HPDE6-E6E7 (cell line): ENCODE results near the gene SCART1.
"Not testable (repeated sequence)": the region's sequence is repeated elsewhere in the genome, so short reads cannot be mapped to it uniquely, and the experiment has no call there.

ENCODE experiments used
- DNase-seq: peaks from one replicate; pipeline ENCODE4 v3.0.0; 2011; ENCODE audit warnings: missing footprints; ENCODE audit errors: extremely low spot score

SCART1 gene

DNA sequence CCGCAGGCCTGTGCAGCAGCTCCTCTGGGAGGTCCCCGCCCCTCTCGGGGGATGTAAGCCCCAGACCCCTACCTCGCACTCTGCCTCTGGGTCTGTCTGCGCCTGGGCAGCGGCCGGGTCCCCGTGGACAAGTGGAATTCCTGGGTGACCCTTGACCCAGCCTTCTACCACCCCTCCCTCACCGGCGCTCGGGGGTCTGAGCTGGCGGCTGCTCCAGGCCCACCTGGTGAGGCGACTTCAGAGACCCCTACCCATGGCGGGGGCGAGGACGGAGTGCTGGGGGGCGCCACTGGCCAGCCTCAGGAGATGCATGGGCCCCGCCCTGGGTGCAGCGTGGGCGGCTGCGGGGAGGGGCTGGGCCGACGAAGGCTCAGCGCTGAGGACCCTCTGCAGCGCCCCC is 21.0 kb upstream of the SCART1 start:
- DNase-seq: not testable (repeated sequence)

GRCh38 chr10:133438711-133439273 is 15.0 kb upstream of the SCART1 start:
- DNase-seq: no peak

DNA sequence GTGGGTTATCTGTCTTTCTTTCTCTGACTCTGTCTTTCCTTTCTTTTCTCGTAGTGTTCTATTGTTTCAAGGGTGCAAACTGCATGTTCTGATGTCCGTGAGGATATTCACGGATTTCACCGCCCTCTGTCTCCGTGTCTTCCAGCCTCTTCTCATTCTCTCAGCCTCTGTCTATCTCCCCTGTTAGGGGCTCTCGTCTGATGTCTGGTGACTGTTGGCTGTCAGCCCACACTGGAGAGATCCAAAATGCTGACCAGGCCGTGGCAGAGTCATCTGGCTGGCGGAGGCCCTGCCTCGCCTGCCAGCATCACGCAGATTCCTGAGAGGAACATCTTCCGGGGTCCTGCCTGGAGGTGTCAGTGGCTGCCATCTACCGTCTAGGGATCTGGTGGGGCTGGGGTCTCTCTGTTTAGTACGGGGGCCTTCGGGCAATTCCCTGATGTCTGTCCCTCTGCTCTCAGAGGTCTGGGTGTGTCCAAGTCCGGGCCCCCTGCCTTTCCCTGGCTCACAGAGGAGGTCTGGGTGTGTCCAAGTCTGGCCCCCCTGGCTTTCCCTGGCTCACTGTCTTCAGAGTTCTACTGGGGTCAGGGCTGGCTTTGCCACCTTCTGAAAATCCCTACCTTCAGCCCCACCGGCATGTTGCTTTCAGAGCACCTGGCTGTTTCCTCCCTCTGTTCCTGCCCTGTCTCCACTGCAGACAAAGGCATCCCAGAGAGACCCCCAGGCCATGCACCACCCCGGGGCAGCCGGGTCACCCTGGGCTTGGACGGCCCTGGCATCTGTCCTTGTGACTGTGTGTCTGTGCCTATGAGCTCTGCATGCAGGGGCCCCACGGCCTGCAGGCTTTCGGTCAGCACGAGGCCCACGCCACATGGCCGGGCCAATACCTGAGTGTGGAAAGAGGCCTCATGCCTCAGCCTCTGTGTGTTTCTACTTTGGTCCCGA is 14.0 kb upstream of the SCART1 start:
- no peak for DNase-seq

GRCh38 chr10:133440633-133441285 is 13.0 kb upstream of the SCART1 start:
- no peak for DNase-seq

- DNase-seq: not testable (repeated sequence)
Measured at GRCh38 chr10:133441356-133441755, 12.4 kb upstream of the SCART1 start.

DNA sequence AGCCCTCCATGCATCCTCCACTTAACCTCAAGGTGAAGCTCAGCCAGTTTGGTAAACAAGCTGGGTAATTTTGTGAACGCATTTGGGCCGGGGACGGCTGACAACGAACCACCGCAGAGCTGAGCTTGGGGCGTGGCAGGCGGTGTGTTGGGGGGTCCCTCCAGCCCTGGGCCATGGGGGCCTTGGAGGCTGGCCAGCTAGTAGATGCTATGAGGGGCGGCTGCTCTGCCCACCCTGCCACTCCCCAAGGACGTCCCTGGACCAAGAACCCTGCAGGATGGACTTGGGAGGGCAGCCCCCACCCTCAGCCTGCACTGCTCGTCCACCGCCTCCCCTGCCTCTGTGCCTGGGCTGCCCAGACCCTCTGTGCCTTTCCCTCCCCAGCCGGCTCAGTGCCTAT is 12.0 kb upstream of the SCART1 start:
- no peak for DNase-seq

DNA sequence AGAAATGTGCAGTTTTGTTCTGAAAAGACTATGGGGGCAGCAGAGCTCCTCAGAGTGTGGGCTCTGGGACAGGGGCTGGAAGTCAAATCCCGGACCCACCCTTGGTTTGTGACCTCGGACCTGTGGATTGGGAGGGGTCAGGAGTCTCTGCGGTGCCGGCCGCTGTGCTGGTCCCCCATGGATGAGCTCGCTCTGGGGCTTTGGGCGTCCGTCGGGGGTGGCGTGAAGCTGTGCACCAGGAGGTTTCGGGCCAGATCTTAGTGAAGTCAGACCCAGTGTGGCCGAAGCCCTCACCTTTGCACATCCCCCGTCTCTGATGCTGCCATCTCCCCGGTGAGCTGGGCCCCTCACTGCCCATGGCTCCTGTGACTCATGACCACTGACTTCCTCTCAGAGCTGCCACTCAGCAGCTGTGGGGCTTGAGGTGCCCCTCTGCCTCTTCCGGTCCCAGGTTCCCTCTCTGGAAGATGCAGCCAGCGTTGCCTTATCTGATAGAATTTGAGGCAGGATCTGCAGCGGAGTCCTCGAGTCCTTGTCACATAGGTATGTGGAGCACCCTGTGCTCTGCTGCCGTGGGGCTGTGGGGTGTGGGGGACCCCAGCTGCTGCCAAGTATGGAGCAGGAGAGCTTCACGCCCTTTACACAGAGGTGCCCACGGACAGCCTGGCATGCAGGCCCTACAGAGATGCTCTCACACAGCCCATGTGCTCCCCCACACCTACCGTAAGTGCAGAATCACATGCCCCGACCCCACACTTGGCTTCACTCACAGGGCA is 11.4 kb upstream of the SCART1 start:
- DNase-seq: no peak

DNA sequence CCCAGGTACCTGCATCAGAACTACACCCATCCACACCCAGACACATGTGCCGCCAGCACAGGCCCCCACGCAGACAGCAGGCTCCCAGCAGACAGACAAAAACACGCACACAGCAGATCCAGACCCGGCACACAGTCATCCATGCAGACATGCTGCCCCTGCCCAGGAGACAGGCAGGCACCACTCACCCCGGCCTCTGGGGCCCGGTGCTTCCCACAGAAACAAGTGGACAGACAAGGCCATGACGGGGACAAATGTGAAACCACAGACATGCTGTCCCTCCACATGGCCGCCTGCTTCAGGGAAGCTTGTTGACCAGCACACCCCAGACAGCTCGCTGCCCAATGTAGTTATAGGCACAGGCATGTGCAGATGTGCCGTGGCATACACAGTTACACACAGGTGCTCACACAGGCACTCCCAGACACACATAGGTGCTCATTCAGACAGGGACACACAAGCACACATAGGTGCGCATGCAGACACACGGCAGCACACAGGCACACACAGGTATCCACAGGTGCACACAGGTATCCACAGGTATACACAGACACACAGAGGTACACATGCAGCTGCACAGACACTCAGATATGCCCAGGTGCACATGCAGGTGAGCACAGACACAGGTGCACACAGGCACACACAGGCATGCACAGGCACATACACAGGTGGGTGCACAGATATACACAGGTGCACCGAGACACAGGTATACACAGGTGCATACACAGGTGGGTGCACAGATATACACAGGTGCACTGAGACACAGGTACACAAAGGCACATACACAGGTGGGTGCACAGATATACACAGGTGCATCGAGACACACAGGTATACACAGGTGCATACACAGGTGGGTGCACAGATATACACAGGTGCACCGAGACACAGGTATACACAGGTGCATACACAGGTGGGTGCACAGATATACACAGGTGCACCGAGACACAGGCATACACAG is 10.5 kb upstream of the SCART1 start:
- DNase-seq: no peak

GRCh38 chr10:133444342-133445267 is 9.1 kb upstream of the SCART1 start:
- DNase-seq: no peak

DNA sequence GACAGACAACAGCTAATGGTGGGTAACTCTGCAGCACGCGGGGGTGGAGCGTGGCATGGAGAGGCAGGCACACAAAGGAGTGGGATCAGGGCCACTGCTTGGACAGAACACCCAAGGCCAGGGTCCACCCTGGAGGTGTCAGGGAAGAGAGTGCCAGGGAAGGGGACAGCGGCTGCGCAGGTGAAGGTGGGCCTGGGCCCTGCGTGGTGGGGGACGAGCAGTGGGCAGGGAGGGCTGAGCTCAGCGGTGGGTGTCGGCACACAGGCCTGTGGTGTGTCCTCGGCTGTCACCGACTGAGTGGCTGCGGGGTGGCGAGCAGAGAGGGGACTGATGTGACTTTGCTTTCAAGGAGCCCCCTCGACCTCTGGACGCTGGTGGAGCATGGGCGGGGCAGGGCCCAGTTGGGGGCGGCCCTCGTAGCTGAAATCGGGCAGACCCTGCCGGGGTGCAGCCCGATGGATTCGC is 8.4 kb upstream of the SCART1 start:
- DNase-seq: no peak

DNA sequence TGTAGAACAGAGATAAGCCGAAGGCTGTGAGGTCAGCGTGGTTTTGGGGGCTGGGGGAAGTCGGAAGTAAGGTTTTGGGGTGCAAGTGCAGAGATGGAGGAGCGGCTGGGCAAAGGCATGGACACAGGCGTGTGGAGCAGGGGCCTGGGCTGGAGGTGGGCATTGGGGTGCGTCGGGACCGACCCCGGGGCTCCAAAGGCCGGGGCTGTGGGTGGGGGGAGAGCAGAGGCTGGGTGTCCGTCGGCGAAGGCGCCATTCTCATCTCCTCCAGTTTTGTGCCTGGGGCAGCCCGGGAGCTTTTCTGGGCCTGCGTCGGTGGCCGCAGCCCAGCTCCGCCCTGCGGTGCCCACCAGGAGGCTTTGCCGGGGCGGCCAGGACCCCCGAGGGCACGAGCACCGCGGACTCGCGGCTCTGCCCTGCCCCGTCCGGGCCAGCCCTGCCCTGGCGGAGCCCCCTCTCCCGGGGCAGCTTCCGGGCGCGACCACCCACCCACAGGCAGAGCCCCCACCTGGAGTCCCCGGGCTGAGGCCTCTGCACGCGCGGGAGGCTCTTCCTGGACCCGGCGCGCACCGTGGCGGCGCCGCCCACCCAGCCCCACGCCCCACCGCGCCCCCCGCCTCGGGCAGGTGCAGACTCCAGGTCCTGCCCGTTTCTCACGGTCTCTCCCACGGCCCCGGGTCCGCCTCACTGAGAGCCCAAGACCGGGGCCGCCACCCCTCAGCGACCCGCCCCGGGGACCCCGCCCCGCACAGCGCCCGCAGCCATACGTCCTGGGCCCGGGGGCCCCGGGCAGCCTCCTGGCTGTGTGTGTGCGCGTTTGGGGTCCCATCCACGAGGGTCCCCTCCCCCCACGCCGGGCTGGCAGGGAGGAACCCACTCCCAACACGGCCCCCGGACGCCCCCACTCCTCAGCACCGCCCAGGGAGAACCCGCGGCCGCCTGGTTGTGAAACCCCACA is 7.7 kb upstream of the SCART1 start:
- no peak for DNase-seq

- no peak for DNase-seq
Measured at GRCh38 chr10:133446979-133447378, 6.8 kb upstream of the SCART1 start.

GRCh38 chr10:133448120-133448519 is 5.6 kb upstream of the SCART1 start:
- DNase-seq: no peak

GRCh38 chr10:133451346-133451745 is 2.4 kb upstream of the SCART1 start:
- DNase-seq: no peak

DNA sequence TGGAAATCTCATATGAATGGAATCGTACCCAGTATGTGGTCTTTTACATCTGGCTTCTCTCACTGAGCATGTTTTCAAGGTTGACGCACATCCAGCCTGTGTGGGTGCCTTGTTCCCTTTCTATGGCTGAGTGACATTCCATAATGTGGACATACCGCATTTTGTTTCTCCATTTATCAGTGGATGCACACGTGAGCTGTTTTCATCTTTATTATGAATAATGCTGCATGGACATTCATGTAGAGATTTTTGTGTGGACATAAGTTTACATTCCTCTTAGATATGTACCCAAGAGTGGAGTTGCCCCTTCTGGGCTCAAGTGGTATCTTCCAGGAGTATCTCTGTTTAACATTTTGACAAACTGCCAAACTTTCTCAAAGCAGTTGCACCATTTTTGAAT is 1.3 kb upstream of the SCART1 start:
- DNase-seq: no peak

- no peak for DNase-seq
Measured at GRCh38 chr10:133454204-133454893, 604 bp downstream of the SCART1 start.

DNA sequence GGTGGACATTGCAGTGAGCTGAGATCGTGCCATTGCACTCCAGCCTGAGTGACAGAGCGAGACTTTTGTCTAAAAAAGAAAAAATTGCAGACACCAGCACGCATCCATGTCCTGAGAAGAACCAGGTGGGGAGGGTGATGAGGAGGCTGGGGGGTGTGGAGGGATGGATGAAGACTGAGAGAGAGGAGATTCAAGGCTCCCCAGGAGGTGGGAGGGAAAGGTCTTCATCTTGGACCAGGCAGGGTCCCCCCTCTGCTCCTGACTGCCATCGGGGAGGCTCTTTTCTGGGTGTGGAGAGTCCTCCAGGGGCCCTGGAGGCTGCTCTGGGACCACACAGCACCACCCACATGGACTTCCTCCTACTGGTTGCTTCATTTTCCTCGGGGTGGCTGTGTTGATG is 1.5 kb downstream of the SCART1 start:
- no peak for DNase-seq

DNA sequence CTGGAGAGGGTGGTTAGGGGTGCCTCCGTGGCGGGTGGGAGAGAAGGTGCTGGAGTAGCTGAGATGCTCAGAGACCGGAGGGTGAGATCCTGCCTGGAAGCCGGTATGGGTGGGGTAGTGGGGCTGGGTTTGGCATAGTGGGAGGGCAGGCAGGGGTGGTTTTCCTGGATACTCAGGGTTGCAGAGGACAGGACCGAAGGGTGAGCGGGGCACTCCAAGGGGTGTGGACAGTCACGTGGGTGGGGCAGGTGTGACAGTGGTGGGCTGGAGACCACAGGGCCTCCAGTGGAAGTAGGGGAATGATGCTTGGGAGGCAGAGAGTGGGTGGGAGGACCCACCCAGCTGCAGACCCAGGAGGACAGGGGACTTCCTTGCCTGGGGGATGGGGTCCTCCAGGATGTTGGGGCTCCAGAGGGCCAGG is 1.9 kb downstream of the SCART1 start:
- no peak for DNase-seq
